DMS53 treated with DMSO at 0.1 percent for 48 hours (cell line): Measurements from ENCODE around the gene ZBTB45.
A peak's percentile ranks its signal among the peaks of the same experiment; 100 is the strongest.
"Not testable (repeated sequence)": the region's sequence is repeated elsewhere in the genome, so short reads cannot be mapped to it uniquely, and the experiment has no call there.

Experiments used
- DNase-seq: peaks from one replicate; lab custom pipeline; 2025; ENCODE audit not compliant: unreplicated experiment; lab: John Stamatoyannopoulos, UW

The ZBTB45 gene

GRCh38 chr19:58476498-58477015 is 43.1 kb downstream of the ZBTB45 start:
- peak; percentile 12 for DNase-seq

- peak; percentile 95 for DNase-seq
Observed at GRCh38 chr19:58475714-58476497, 43.7 kb downstream of the ZBTB45 start, which contains the start of gene ZNF446. Gene ZNF446 (plus strand): TSS chr19:58476352. CDS start chr19:58477219, 867 bp downstream.

GRCh38 chr19:58474997-58475713 is 44.5 kb downstream of the ZBTB45 start:
- DNase-seq, result peak; percentile 30

- DNase-seq, result no peak
Observed at GRCh38 chr19:58474291-58474996, 45.2 kb downstream of the ZBTB45 start.

- DNase-seq, result no peak
Observed at GRCh38 chr19:58473775-58474174, 45.8 kb downstream of the ZBTB45 start.

- DNase-seq, result no peak
Observed at GRCh38 chr19:58471736-58472135, 47.9 kb downstream of the ZBTB45 start.

GRCh38 chr19:58470837-58471543 is 48.6 kb downstream of the ZBTB45 start:
- not testable (repeated sequence) for DNase-seq

GRCh38 chr19:58469241-58470013 is 50.2 kb downstream of the ZBTB45 start:
- no peak for DNase-seq

- no peak for DNase-seq
Observed at GRCh38 chr19:58468216-58468839, 51.3 kb downstream of the ZBTB45 start.

- peak; percentile 95 for DNase-seq
Observed at GRCh38 chr19:58466760-58467589, 52.6 kb downstream of the ZBTB45 start, which contains the start of gene ZNF324. Gene ZNF324 (plus strand): TSS chr19:58467080. CDS start chr19:58469186, 2,106 bp downstream.

- no peak for DNase-seq
Observed at GRCh38 chr19:58466089-58466759, 53.4 kb downstream of the ZBTB45 start.
